Colonic mucosa (tissue), 4 donors: ENCODE measurements around the gene KIAA1549. TPM values are rescaled to one million over a fixed set of nuclear protein-coding genes. Genes with fewer than 3 reads are reported as not detected.
"Not testable (repeated sequence)": the region's sequence is repeated elsewhere in the genome, so short reads cannot be mapped to it uniquely, and the experiment has no call there.

Experiments
- DNase-seq: peaks from one replicate; pipeline ENCODE4 v3.0.0-alpha.2; 2020
- H3K27ac ChIP-seq: fragments of 200-600 bp; one replicate; pipeline ENCODE4 v1.8.0; 2021
- H3K27me3 ChIP-seq: fragments of 200-600 bp; one replicate; pipeline ENCODE4 v1.8.0; 2021
- H3K36me3 ChIP-seq: fragments of 200-600 bp; one replicate; pipeline ENCODE4 v1.8.0; 2021
- H3K4me1 ChIP-seq: fragments of 200-600 bp; one replicate; pipeline ENCODE4 v1.8.0; 2021; ENCODE audit warnings: mild to moderate bottlenecking
- H3K4me3 ChIP-seq: fragments of 200-600 bp; one replicate; pipeline ENCODE4 v1.8.0; 2021
- H3K9ac ChIP-seq, 2 donors: one replicate each; pipeline ENCODE4 v1.7.0; 2013; ENCODE audit warnings: control low read depth in 2 of 2, low read depth in 2 of 2, low read length in 2 of 2
- H3K9me3 ChIP-seq: fragments of 200-600 bp; one replicate; pipeline ENCODE4 v1.8.0; 2021
- intact Hi-C: fragments of 100-400 bp; cut with DNase I; formaldehyde crosslinking; loops from one replicate; pipeline ENCODE4 v1.14.1; 2022
- total RNA-seq, 2 donors: library from RNA; stranded (reverse); fragmentation: NEBNext Ultra II Directional in 1 of 2; extraction: Animal tissue kit (Norgen Biotek cat#: 25700) in 1 of 2; gene quantifications; one replicate each; pipeline ENCODE4 v1.2.1, GENCODE V29; 2021
- TF ChIP-seq, protein P1 (sequence below): fragments of 200-600 bp; IDR thresholded peaks from one replicate; pipeline ENCODE4 v1.8.0; 2022; ENCODE audit warnings: antibody characterized with exemption, mild to moderate bottlenecking
- donor health status: healthy.
- donor health status: DM: no; HTN: no; CAD: no.
- donor health status: DM: no; HTN: no; CAD: no.

Gene KIAA1549
- total RNA-seq, 2 donors from 2014 or later, result 2.9 to 3.5 TPM

DNA sequence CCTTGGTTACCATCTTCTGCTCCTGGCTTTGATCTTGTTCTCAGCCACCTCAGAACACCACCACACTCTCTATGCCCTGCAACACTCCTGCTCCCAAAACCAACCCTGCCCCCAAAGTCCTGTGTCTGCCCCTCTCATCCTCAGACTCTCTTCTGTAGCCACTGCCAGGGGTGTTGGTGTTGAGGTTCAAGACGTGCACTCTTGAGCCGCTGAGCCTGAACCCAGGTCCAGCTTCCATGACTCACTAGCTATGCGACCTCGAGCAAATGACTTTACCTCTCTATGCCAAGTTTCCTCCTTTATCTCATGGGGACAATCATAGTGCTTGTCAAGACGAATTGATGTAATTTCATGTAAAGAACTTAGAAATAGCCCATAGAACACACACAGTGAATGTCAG is 182.4 kb downstream of the KIAA1549 start:
- intact Hi-C loops, result no loop called here

DNA sequence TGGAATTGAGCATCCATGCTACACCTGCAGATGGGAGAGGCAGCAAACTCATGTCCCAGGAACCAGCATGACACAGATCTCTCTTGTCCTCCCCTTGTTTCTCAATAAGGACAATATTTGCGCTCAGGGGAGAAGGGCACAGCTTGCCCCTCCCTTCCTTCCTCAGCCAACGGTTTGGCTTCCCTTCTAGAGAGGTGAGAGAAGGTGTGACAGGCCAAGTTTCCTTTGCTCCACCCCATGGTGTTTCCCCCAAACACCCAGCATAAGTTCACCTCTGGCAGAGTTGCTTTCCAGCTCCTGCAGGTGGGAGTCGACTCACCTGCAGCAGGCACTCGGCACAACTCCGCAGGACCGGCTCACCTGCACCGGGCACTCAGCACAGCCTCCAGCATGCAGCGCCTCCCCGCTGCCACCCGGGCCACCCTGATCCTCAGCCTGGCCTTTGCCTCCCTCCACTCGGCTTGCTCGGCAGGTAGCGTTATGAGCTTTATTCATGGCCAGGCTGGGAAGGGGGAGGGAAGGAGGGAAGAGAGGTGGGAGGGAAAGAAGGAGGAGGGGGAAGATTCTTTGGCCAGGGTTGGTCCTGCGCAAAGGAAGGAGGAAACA is 183.4 kb downstream of the KIAA1549 start, which contains the start of the genes ATP6V0A4 and TMEM213:
TSS of gene ATP6V0A4 (minus strand) at position 482 of the 606 bp plus-strand sequence. CDS start 26,949 bp downstream, outside the sequence.
TSS of gene TMEM213 (plus strand) at position 280 of the 606 bp plus-strand sequence. CDS start at position 391, 111 bp downstream.
- Histone ChIP-seq H3K27ac (no peak within 1 kb of the TSS), H3K9ac (no peak within 1 kb of the TSS), H3K4me3 (no peak within 1 kb of the TSS), H3K36me3 (no peaks in the 10 kb centered on the region), H3K4me1 (no peaks in the 10 kb centered on the region), H3K9me3 (no peaks in the 10 kb centered on the region), H3K27me3 (no peaks in the 10 kb centered on the region)
- no peak for DNase-seq
- TF ChIP-seq, protein P1, sequence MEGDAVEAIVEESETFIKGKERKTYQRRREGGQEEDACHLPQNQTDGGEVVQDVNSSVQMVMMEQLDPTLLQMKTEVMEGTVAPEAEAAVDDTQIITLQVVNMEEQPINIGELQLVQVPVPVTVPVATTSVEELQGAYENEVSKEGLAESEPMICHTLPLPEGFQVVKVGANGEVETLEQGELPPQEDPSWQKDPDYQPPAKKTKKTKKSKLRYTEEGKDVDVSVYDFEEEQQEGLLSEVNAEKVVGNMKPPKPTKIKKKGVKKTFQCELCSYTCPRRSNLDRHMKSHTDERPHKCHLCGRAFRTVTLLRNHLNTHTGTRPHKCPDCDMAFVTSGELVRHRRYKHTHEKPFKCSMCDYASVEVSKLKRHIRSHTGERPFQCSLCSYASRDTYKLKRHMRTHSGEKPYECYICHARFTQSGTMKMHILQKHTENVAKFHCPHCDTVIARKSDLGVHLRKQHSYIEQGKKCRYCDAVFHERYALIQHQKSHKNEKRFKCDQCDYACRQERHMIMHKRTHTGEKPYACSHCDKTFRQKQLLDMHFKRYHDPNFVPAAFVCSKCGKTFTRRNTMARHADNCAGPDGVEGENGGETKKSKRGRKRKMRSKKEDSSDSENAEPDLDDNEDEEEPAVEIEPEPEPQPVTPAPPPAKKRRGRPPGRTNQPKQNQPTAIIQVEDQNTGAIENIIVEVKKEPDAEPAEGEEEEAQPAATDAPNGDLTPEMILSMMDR, result no peak
- intact Hi-C loops, result no loop called here

More for the DNA sequence above, 182.4 kb downstream of the KIAA1549 start:
- H3K27me3 ChIP-seq, result no peaks in the 10 kb centered on the region
- no peak overlapping the region for H3K9ac ChIP-seq
- no peaks in the 10 kb centered on the region for H3K9me3 ChIP-seq
- DNase-seq, result no peak
- H3K36me3 ChIP-seq, result no peaks in the 10 kb centered on the region
- no peaks in the 10 kb centered on the region for H3K4me1 ChIP-seq
- TF ChIP-seq, protein P1, result no peak
- H3K4me3 ChIP-seq, result no peak overlapping the region
- no peak overlapping the region for H3K27ac ChIP-seq

DNA sequence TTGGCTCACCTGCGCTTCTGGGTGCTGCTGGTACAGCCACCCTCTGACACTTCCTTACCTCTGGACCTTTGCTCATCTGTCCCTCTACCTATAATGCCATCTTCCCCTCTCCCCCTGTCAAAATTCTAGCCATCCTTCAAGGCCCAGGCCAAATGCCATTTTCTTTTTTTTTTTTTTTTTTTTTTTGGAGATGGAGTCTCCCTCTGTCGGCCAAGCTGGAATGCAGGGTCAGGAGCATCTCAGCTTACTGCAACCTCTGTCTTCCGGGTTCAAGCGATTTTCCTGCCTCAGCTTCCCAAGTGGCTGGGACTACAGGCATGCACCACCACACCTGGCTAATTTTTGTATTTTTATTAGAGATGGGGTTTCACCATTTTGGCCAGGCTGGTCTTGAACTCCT is 184.1 kb downstream of the KIAA1549 start:
- H3K36me3 ChIP-seq, H3K4me1 ChIP-seq, H3K9ac ChIP-seq, intact Hi-C loops, H3K27ac ChIP-seq, H3K9me3 ChIP-seq, H3K4me3 ChIP-seq, DNase-seq, H3K27me3 ChIP-seq: not testable (repeated sequence)

DNA sequence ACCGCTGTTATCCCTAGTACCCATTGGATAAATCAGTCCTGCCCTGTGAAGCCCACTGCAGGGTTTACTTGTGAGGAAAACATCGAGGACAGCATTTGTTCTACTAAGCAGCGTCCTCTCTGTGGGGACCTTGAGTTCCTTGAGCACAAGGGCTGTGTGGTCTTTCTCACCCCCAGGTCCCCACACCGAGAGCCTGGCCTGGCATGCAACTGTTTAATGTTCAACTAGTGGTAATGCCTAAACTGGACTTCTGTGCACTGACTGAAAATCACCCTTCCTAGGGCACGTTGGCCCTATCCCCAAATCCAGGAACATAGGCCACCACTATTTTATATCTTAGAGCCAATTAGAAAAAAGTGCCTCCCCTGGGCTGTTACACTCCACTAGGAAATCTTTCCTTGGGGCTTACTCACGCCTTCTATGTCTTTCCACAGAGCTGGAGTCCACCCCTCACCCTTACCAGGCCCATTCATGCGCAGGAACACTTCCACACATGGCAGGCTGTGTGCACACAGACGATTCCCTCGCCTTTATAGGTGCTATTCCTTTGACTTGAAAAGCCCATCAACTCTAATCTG is 185.1 kb downstream of the KIAA1549 start:
- no peak for DNase-seq
- Histone ChIP-seq H3K9ac (no peak overlapping the region), H3K36me3 (no peaks in the 10 kb centered on the region), H3K27ac (no peak overlapping the region), H3K9me3 (no peaks in the 10 kb centered on the region), H3K27me3 (no peaks in the 10 kb centered on the region), H3K4me1 (no peaks in the 10 kb centered on the region), H3K4me3 (no peak overlapping the region)
- intact Hi-C loops, result no loop called here
- TF ChIP-seq, protein P1, result no peak

DNA sequence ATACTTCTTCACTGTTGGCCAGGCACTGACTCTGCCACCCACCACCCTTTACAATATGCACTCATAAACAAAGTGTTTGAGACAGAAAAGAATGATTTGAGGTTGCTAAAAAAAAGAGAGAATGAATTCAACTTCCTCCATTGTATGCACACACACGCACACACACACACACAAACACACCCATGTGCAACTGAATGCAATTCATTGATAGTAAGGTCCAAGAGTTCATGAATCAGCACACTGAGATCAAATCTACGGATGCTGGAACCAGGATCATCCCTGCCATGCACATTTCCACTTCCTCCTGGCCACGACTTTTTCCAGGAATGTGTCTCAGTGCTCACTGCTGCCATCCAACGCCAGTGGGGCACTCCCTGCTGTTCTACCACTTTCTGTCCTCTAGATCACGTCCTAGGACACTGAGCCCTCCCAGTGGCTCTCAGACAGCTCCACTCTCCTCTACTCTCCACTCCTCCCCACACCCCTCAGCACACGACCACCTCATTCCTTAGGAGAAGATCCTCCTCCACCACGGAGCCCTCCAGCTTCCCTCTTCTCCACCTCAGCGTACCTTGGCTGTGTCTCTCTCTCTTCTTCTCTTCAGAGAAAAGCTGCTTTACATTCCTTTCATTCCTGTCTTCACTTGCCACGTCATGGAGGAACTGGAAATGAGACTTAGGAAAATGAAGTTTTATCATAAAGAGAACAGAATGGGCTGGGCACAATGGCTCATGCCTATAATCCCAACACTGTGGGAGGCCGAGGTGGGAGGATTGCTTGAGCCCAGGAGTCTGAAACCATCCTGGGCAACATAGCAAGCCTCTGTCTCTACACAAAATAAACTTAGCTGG is 195.4 kb downstream of the KIAA1549 start:
- no peak overlapping the region for H3K27ac ChIP-seq
- no peaks in the 10 kb centered on the region for H3K9me3 ChIP-seq
- intact Hi-C loops, result no loop called here
- no peaks in the 10 kb centered on the region for H3K27me3 ChIP-seq
- H3K36me3 ChIP-seq, result no peaks in the 10 kb centered on the region
- no peak for DNase-seq
- H3K9ac ChIP-seq, result no peak overlapping the region
- TF ChIP-seq, protein P1, result no peak
- H3K4me3 ChIP-seq, result no peak overlapping the region
- no peaks in the 10 kb centered on the region for H3K4me1 ChIP-seq
